NOMO-1 (cell line): Measurements from ENCODE around the gene SYNE3.

Source experiments
- DNase-seq, 2 experiments: peaks; one replicate each; lab custom pipeline; 2025; ENCODE audit not compliant: unreplicated experiment in 2 of 2; lab: John Stamatoyannopoulos, UW

SYNE3 gene

GRCh38 chr14:95493503-95493902 lies 22.9 kb downstream of the SYNE3 start:
- DNase-seq: no peak

GRCh38 chr14:95491936-95492608 lies 24.4 kb downstream of the SYNE3 start:
- DNase-seq: no peak

- DNase-seq: no peak
These were observed 25.6 kb downstream of the SYNE3 start for GRCh38 chr14:95490727-95491451.

DNA sequence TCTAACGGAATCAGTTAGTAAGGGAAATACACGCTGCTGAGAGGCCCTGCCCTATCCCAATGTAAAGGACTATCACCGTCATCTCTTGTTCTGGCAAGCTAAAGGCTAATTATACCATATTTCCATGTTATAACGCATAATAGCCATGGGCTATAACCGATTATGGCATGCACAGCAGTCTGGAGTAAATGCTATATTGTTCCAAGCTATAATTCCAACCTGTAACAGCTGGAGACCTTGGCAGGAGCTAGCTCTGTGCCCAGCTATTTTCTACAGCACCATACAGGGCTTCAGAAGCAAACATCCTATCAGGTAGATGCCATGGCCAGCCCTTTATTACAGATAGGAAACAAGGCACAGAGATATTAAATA lies 26.3 kb downstream of the SYNE3 start:
- DNase-seq: no peak

DNA sequence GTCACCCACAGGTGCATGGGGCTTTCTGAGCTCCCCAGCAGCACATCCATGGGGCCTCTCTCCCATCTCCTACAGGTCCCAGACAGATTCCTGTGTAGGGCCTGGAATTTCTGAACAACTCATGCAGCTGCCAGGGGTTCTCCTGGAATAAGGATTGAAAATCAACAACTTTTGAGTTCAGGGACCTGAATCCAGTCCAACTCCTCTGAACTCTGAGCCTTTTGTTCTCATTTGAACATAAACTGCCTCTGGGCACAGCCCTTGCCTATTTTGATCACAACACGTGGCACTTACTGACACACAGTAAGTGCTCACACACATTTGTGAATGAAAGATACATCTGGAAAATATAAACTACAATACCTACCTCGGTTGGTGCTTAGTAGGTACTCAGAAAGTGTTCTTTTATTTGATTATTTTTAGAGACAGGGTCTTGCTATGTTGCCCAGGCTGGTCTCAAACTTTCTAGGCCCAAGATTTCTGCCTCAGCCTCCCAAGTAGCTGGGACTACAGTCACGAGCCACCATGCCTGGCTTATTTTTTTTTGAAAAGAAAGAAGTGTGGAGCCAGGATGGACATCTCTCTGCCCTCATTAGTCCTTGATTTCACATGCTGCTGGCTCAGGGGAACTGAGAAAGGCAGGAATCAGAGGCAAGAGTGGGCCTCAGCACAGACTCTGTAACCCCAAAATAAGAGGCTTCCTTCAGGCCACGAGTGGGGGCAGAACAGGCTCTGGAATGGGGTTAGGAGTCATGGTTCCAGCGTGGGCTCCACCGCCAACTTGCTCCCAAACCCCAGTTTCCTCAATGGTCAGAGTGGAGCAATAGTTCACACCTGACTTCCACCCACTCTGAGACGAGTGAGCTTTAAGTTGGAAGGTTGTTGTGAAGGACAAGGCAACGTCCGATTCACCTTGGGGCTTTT lies 27.0 kb downstream of the SYNE3 start:
- no peak for DNase-seq

GRCh38 chr14:95488376-95489213 lies 27.9 kb downstream of the SYNE3 start:
- DNase-seq: no peak

DNA sequence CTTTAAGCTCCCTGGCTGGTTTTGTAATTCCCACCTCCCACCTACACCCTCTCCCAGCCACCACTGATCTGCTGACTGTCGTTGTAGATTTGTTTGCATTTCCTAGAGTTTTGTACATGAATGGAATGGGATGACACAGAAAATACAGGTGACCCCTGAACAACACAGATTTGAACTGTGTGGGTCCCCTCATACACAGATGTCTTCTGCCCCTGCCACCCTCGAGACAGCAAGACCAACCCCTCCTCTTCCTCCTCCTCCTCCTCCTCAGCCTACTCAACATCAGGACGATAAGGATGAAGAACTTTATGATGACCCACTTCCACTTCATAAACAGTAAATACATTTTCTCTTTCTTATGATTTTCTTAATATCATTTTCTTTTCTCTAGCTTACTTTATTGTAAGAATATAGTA lies 28.8 kb downstream of the SYNE3 start:
- no peak for DNase-seq

GRCh38 chr14:95486875-95487668 lies 29.4 kb downstream of the SYNE3 start:
- no peak for DNase-seq

DNA sequence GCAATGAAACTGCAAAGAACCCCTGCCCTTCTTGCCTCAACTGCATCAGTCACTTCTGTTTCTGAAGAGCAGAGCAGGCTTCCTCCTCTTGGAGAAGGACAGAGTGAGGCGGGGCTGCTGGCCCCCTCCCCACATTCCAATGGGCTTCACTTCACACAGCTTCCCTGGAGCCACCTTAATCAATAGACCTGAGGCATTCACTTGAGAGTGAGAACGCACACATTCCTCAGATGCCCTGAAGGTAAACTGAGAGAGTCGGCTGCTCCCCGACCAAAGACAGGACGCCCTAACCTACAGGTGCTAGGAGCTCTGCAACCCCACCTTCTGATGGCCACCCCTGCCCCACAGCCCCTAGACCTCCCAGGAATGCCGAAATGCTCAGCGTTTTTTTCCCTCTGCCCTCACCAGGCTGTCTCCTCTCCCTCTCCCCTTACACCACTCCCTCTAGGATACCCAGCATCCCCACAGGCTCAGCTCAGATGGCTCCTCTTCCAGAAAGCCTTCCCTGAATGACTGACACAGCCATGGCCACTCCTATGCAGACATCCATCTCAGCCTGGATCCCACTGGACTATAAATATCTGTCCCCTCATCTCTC lies 31.1 kb downstream of the SYNE3 start:
- DNase-seq: no peak

DNA sequence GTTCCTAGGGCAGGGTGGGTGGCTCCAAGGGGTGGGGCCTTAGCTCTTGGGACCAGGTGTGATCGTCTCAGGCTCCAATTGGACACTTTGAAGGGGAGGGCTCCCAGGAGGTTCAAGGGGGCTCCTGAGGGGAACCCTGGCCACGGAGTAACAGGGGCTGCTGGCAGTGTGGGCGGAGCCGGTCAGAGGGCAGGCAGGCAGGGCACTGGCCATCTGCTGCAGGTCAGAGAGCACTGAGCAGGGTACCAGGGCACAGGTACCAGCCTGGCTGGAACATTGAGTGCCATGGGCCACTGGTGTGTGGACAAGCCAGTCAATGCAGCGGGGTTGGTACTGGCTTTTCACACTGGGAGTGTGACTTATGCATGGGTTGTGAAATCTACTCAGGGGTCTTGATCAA lies 32.2 kb downstream of the SYNE3 start:
- no peak for DNase-seq

- no peak for DNase-seq
These were observed 32.9 kb downstream of the SYNE3 start for GRCh38 chr14:95483309-95484165.

DNA sequence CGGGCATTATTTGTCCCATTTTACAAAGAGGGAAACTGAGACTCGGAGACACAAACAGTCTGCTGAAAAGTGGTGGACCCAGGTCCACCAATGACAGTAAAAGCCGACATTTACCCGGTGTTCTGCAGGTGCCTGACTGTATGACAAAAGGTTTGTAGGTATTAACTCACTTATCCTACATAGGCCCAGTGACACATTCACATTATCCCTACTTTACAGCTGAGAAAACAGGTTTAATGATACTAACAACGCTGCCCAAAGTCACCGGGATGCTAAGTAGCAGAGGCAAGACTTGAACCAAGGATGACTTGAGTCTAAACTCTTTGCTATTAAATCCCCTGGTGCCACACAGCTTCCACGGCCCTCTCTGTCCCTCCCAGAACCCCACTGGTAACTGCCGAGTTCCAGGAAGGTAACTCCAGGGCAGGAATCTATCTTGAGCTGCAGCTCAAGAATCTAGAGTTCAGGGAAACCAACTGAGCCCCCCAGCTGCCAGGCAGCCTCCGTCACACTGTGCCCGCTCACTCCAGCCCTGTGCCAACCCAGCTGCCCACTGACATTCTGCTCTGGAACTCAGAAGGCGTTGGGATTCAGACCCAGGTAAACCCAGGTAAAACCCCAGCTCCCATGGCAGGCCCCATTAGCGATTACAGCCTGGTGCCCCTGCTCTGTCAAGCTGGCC lies 33.7 kb downstream of the SYNE3 start:
- no peak for DNase-seq

DNA sequence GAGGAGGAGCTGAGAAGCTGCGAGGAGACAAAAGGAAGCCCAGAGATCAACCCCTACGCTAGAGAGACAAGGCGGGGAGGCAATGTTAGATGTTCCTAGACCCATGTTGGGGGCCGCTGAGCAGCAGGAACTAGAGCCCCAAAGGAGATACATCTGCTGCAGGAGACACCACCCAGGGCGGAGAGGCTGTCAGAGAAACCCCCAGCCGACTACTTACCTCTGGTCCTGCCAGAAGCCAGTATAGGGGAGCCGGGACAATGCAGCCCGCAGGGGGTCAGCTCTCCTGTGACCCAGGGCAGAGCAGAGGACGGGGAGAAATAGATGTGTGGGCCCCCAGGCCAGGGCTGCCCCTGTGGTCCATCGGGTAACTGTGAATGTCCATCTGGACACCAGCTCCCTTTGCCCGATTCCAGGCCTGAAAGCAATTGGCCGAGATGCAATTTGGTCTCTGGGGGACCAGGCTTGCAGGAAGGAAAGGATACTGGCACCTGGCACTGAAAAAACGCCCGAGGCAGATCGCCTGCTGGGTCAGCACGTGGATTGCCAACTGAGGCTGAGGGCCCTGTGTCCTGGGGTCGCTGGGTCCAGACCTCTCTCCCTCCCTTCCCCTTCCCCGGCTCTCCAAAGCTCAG lies 34.9 kb downstream of the SYNE3 start:
- no peak for DNase-seq

DNA sequence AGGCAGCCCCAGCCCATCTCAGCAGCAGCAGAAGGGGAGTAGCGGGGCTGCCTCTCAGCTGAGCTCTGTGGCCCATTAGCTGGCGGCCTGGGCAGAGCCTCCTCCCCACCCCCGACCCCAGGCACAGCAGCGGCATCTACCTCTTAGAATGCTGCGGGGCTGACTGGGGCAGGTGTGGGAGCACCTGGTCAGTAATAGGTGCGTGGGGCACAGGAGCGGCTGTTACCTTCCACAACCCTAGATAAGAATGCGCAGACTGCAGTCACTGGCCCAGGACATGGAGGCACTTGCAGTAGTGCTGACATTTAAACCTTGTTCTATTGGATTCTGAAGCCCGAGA lies 35.6 kb downstream of the SYNE3 start:
- no peak for DNase-seq

DNA sequence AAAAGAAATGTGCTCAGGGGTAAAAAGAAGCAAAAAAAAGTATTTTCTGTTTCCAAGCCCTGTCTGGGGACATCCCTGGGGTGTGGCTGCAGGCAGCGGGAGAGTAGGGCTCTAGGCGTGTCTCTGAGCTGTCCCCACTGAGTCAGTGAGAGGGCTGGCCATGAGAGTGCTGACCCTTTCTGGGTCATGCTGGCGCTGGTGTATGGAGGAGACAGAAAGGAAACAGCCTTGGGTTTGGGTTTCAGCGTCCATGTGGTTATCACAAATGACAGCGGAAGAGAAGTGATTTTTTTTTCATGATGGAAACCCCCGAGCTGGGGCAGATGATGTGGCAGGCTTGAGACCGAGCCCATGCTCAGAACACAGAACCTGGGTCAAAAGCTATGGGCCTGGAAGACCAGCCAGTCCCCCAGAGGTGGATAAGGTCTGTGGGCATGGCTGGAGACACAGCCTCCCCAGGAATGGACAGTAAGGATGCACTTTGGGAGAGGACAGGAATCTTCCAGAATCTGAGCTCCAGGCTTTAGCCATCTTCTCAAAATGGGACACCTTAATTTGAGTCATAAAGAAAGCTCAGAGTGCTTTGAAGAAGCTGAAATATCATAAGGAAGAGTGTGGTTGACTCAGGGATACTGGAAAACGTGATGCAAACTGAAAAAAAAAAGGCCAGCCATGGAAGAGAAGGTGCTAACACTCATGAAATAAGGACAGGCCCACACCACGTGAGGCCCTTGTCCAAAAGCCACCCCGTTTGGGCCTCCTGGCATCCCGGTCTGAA lies 36.2 kb downstream of the SYNE3 start:
- DNase-seq: no peak

GRCh38 chr14:95479494-95479893 lies 37.0 kb downstream of the SYNE3 start:
- no peak for DNase-seq

DNA sequence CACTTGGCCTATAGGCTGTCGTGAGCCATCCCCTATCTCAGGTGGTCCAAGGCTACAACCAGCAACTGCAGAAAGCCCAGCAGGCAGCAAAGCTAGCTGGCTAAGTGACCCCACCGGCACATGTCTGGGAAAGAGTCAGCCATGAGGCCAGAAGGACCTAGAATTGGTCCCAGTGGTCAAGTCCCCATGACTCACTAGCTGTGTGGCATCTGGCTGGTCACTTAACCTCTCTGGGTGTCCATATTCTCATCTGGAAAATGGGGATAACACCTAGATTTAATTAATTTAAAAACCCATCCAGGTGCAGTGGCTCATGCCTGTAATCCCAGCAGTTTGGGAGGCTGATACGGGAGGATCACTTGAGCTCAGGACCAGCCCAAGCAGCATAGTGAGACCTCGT lies 37.6 kb downstream of the SYNE3 start:
- DNase-seq: no peak
